ENCODE measurements around the gene IGF2. TPM values are rescaled to one million over a fixed set of nuclear protein-coding genes. Genes with fewer than 3 reads are reported as not detected.

Gene IGF2
- total and polyA plus RNA-seq, 2 of the 8 experiments (the other 6 are each of a cell fraction or from before 2014, with no cell fraction given) = 0.74 to 1.5 TPM

DNA sequence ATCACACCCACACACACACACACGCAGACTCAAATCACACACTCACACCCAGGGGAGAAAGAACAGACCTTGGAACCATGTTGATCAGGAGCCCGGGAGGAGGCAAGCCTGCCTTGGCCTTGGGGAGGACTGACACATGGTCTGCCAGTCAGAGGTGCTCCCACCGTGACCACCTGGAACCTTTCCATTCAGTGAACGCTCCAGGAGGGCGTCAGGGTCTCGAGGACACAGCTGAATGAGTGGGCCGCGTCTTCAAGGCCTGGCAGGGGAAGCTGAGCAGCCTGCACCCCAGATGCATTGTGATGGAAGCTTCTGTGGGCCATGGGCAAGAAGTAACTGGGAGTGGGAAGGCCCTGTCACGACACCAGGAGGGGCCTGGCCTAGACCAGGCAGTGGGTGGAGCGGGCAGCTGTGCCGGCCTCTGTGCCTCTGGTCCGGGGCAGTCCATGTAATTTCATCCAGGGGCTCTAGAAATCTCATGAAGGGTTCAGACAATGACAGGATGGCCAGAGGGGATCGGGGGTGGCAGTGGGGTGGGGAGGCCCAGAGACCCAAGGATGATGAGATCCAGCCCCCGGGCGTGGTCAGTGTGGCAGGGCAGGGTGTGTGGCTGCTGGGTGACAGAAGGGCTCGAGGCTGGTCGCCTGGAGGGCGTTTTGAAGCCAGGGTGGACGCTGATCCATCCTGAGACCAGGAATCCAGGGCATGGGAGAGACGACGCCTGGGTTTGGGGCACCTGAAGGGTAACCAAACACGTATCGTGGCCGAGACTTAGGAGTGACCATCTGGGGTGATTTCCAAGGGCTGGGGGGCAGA lies 53.7 kb downstream of the IGF2 start (continued):
- no peak for TF ChIP-seq CBX5 (IDR thresholded peaks at IDR 0.05; ENCODE audit: low read depth, low read length)
- TF ChIP-seq, protein P1, sequence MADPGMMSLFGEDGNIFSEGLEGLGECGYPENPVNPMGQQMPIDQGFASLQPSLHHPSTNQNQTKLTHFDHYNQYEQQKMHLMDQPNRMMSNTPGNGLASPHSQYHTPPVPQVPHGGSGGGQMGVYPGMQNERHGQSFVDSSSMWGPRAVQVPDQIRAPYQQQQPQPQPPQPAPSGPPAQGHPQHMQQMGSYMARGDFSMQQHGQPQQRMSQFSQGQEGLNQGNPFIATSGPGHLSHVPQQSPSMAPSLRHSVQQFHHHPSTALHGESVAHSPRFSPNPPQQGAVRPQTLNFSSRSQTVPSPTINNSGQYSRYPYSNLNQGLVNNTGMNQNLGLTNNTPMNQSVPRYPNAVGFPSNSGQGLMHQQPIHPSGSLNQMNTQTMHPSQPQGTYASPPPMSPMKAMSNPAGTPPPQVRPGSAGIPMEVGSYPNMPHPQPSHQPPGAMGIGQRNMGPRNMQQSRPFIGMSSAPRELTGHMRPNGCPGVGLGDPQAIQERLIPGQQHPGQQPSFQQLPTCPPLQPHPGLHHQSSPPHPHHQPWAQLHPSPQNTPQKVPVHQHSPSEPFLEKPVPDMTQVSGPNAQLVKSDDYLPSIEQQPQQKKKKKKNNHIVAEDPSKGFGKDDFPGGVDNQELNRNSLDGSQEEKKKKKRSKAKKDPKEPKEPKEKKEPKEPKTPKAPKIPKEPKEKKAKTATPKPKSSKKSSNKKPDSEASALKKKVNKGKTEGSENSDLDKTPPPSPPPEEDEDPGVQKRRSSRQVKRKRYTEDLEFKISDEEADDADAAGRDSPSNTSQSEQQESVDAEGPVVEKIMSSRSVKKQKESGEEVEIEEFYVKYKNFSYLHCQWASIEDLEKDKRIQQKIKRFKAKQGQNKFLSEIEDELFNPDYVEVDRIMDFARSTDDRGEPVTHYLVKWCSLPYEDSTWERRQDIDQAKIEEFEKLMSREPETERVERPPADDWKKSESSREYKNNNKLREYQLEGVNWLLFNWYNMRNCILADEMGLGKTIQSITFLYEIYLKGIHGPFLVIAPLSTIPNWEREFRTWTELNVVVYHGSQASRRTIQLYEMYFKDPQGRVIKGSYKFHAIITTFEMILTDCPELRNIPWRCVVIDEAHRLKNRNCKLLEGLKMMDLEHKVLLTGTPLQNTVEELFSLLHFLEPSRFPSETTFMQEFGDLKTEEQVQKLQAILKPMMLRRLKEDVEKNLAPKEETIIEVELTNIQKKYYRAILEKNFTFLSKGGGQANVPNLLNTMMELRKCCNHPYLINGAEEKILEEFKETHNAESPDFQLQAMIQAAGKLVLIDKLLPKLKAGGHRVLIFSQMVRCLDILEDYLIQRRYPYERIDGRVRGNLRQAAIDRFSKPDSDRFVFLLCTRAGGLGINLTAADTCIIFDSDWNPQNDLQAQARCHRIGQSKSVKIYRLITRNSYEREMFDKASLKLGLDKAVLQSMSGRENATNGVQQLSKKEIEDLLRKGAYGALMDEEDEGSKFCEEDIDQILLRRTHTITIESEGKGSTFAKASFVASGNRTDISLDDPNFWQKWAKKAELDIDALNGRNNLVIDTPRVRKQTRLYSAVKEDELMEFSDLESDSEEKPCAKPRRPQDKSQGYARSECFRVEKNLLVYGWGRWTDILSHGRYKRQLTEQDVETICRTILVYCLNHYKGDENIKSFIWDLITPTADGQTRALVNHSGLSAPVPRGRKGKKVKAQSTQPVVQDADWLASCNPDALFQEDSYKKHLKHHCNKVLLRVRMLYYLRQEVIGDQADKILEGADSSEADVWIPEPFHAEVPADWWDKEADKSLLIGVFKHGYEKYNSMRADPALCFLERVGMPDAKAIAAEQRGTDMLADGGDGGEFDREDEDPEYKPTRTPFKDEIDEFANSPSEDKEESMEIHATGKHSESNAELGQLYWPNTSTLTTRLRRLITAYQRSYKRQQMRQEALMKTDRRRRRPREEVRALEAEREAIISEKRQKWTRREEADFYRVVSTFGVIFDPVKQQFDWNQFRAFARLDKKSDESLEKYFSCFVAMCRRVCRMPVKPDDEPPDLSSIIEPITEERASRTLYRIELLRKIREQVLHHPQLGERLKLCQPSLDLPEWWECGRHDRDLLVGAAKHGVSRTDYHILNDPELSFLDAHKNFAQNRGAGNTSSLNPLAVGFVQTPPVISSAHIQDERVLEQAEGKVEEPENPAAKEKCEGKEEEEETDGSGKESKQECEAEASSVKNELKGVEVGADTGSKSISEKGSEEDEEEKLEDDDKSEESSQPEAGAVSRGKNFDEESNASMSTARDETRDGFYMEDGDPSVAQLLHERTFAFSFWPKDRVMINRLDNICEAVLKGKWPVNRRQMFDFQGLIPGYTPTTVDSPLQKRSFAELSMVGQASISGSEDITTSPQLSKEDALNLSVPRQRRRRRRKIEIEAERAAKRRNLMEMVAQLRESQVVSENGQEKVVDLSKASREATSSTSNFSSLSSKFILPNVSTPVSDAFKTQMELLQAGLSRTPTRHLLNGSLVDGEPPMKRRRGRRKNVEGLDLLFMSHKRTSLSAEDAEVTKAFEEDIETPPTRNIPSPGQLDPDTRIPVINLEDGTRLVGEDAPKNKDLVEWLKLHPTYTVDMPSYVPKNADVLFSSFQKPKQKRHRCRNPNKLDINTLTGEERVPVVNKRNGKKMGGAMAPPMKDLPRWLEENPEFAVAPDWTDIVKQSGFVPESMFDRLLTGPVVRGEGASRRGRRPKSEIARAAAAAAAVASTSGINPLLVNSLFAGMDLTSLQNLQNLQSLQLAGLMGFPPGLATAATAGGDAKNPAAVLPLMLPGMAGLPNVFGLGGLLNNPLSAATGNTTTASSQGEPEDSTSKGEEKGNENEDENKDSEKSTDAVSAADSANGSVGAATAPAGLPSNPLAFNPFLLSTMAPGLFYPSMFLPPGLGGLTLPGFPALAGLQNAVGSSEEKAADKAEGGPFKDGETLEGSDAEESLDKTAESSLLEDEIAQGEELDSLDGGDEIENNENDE (IDR thresholded peaks at IDR 0.05; ENCODE audit: insufficient replicate concordance, low read length) = no peak
- no peak for TF ChIP-seq TBP (IDR thresholded peaks at IDR 0.05; ENCODE audit: low read depth, low read length)
- TF ChIP-seq HDAC2 (IDR thresholded peaks at IDR 0.05; ENCODE audit: borderline replicate concordance in 1 of 2, low read depth in 2 of 2, low read length in 2 of 2) = no peak
- TF ChIP-seq BCL11A (IDR thresholded peaks at IDR 0.05; ENCODE audit: low read depth in 2 of 2, low read length in 2 of 2) = no peak
- TF ChIP-seq GTF2F1 (IDR thresholded peaks at IDR 0.05; ENCODE audit: borderline replicate concordance, low read depth, low read length) = no peak

Measured in H1 (cell line).